Neural progenitor cell (in vitro differentiated cells): ENCODE measurements around the gene ST8SIA4.

Source experiments
- EZH2 ChIP-seq: fragments of 200-600 bp; sonication (generic); IDR thresholded peaks from 2 replicates; pipeline ENCODE4 v1.6.1; 2017; ENCODE audit warnings: antibody characterized with exemption, mild to moderate bottlenecking, moderate library complexity
- TF ChIP-seq, protein P1 (sequence below): fragments of 200-600 bp; sonication (generic); IDR thresholded peaks from 2 replicates; pipeline ENCODE4 v1.5.1; 2017; ENCODE audit warnings: antibody characterized with exemption, mild to moderate bottlenecking

DNA sequence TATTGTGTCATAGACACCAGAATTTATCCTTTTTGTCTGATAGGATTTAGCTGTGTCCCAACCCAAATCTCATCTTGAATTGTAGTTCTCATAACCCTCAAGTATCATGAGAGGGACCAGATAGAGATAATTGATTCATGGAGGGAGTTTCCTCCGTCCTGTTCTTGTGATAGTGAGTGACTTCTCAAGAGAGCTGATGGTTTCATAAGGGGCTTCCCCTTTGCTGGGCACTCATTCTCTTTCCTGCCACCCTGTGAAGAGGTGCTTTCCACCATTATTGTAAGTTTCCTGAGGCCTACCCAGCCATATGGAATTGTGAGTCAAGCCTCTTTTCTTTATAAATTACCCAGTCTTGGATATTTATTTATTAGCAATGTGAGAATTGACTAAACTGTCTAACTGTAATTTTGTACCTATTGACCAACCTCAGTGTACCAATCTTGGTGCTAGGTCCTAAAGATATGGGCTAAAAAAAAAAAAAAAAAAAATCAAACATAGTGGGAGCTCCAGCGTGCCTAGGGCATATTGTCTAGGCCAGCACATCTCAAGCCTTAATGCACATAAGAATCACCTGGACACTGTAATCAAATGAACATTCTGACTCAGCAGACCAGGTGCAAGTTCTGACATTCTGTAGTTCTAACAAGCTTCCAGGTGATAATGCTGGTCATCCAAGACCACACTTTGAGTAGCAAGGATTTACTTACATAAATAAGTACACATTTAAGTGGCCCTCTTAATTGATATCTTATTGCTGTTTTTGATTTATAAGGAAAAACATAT is 30.5 kb downstream of the ST8SIA4 start:
- TF ChIP-seq, protein P1, sequence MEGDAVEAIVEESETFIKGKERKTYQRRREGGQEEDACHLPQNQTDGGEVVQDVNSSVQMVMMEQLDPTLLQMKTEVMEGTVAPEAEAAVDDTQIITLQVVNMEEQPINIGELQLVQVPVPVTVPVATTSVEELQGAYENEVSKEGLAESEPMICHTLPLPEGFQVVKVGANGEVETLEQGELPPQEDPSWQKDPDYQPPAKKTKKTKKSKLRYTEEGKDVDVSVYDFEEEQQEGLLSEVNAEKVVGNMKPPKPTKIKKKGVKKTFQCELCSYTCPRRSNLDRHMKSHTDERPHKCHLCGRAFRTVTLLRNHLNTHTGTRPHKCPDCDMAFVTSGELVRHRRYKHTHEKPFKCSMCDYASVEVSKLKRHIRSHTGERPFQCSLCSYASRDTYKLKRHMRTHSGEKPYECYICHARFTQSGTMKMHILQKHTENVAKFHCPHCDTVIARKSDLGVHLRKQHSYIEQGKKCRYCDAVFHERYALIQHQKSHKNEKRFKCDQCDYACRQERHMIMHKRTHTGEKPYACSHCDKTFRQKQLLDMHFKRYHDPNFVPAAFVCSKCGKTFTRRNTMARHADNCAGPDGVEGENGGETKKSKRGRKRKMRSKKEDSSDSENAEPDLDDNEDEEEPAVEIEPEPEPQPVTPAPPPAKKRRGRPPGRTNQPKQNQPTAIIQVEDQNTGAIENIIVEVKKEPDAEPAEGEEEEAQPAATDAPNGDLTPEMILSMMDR: no peak
- no peak for TF ChIP-seq EZH2
